Ramos (cell line): Measurements from ENCODE around the gene FRMD4A.
"Not testable (repeated sequence)": the region's sequence is repeated elsewhere in the genome, so short reads cannot be mapped to it uniquely, and the experiment has no call there.

Source experiments
- in situ Hi-C: fragments of 300-500 bp; cut with MboI; formaldehyde crosslinking; loops from one replicate; pipeline ENCODE4 v1.14.3; 2022; ENCODE audit warnings: low sequenced_read_pairs; ENCODE audit not compliant: unreplicated experiment

The FRMD4A gene

DNA sequence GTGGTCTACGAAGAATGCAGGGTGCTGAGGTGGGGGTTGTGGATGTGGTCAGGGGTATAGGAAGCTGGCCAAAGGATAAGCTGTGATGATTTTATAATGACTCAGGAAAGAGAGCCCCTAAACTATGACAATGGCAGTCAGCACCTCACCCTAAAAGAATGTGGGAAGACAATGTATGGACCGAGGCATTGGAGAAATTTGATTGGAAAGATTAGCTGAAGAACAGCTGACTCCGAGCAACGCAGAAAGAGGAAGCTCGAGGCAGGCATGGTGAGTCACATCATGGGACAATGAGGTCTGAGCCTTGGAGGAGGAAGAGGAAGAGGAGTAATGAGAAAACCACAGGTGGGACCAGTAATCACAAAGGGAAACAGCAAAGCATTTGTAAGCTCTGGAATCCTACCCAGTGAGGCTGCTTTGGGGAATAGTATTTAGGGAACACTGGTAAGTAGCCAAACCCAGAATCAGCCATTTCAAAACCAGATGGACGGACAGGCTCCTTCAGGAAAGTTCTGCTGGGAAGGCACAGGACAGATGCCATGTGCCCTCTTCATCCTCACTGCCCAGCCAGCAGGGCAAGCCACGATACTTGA, 448.5 kb downstream of the FRMD4A start:
- in situ Hi-C loops: no loop called here

DNA sequence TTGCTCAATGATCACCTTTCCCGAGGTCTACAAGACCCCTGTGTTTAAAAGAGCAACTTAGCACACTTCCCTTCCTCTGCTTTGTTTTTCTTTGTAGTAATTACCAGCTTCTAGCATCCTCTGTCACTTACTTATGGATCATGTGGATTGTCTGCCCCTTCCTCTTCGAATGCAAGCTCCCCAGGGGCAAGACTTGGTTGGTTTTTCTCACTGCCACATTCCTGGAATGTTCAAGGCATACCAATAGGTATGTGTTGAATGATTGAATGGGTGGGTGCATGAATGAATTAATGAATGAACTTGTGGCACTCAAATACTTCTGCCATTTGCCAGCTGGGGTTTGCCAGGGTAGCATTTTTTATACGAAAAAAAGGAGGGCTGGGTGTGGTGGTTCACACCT, 450.0 kb downstream of the FRMD4A start:
- in situ Hi-C loops: no loop called here

DNA sequence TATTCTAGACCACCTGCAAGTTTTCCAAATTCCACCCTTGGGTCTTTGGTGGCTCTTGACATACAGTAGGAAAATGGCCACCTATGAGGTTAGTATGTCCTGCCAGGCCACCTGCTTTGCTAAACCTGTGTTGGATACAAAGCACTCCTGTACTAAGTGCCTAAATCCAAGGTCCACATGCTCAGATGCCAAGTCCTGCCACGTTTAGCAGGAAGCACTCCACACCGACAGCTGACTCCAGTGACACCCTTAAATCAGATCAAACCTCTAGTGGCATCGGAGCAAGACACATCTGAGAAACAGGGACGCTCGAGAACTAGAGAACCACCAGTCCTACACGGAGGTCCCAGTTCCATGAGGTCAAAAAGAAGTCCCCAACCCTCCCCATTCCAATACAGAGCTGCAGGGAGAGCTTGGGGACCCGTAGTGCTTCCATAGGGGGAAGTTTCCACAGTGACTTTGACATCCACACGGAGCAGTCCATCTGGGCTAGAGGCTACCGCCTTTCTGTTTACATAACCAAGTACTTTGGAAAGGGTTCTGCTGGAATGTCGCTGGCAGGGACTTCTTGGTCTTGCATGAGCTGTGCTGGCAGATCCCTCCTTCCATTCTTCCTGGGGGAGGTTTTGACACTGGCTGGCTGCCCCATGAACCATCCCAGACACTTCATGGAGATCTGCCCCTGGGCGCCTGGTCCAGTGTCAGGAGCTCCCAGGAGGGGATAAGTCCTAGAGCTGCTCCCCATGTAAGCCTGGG, 453.4 kb downstream of the FRMD4A start:
- in situ Hi-C loops: no loop called here

DNA sequence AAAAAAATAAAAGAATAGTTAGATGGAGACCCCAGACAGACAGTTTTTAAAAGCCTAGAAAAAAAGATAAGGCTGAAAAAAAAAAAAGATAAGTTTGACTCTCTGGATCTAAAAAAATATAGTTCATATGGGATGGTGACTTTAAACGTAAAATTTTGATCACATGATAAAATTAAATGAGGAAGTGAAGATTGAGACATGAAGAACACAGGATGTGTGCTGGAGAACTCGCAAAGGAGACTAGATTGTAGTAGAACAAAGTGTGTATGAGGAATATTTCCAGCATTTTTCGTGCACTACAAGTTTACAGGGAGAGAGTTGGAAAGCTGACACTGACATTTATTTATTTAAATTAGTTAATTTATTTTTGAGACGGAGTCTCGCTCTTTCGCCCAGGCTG, 457.5 kb downstream of the FRMD4A start:
- in situ Hi-C loops: no loop called here

DNA sequence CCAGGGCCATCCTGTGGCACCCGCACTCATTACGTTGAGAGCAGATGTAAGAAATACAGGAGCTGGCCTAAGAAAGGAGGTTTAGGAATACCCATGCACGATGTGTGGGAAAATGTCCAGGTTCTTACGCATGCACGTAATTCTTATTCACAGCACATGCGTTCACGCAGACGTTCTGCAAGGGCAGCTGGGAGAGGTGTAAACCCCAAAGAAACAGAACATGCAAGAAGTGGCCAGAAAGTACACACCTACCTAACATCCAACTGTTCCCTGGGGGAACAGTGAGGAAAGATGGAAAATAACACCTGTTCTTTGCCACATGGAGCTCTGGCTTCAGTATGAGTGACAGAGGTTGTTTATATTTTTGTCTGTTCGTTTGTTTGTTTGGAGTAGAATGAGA, 458.3 kb downstream of the FRMD4A start:
- in situ Hi-C loops: no loop called here

DNA sequence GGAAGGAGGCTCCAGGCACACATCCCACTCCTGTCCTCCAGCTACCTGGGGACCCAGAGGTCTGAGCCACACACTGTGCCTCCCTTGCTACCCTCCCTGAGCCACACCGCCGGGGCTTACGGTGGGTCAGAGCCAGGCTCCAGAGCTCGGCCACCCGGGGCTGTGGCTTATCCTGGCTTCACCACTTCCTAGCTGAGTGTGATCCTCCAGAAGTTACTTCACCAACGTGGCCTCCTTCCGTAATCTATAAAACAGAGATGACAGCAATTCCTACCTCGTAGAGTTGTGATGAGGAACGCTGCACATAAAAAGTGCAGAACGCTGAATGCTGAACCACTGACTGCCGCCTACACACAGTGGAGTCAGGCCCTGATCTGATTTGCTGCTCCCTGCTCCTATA, 458.9 kb downstream of the FRMD4A start:
- in situ Hi-C loops: no loop called here

DNA sequence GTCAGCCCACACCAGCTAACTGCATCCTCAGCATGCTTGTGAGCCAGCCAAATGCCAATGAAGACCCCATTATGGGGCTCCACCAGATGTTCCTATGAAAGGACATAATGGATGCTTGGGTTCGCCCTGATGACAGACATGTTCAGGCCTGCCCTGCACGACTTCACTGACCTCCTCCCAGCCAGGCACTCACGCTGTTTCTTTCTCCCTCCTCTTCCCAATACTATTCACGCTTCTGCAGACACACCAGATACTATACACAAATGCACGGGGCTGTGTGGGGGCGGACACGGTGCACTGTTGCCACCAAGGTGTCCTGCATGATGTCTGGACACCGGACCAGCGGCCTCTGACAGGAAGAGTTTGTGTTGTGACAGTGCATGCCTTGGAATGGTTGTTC, 459.7 kb downstream of the FRMD4A start:
- in situ Hi-C loops: no loop called here

DNA sequence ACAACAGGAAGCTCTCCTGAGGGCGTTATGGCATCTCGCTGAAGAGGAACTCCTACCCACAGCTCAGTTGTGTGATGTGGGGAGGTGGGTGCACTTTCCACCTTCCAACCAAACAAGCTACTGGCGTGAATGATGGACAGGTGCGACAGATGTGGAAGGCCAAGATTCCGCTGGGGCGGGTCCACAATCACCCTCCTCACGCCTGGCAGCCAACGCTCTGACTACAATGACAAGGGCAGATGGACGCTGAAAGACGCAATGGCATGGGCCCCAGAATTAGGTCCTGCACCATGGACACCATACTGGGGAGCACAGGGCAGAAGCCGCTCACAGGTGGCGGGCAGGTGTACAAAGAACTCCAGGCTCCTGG, 461.4 kb downstream of the FRMD4A start:
- in situ Hi-C loops: no loop called here

DNA sequence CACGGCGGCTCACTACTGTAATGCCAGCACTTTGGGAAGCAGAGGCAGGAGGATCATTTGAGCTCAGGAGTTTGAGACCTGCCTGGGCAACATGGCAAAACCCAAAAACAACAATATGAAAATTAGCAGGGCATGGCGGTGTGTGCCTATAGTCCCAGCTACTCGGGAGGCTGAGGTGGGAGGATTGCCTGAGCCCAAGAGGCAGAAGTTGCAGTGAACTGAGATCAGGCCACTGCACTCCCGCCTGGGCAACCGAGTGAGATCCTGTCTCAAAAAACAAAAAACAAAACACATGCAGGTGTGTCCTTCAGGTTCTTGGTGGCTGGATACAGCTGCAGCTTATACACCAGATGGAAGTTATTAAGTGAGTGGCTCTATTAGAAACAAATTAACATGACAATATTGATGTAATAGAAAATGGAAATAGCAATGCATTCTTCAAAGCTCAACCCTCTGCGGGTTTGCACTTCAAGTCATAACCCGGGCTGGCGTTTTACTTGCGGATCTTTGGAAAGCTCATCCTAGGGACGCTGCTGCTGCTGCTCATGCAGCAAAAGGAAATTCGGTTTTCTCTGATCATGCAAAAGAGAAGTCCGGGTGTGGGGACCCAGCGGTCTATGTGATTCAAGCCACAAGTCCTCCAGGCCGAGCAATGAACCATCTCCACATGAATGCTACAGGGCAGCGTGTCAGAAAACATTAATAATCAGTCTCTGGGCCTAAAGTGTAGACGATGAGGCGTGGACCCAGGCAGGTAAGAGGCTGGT, 462.0 kb downstream of the FRMD4A start:
- in situ Hi-C loops: no loop called here

DNA sequence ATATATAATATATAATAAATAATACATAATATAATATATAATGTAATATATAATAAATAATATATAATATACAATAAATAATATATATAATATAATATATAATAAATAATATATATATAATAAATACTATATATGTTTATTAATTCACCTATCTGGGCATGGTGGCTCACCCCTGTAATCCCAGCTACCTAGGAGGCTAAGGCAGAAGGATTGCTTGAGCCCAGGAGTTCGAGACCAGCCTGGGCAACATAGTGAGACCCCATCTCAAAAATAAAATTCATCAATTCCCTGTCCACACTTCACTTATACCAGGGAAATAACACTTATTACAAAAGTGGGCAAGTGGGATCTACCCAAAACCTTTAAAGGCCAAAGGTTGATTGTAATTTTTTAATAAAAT, 462.9 kb downstream of the FRMD4A start:
- in situ Hi-C loops: no loop called here

DNA sequence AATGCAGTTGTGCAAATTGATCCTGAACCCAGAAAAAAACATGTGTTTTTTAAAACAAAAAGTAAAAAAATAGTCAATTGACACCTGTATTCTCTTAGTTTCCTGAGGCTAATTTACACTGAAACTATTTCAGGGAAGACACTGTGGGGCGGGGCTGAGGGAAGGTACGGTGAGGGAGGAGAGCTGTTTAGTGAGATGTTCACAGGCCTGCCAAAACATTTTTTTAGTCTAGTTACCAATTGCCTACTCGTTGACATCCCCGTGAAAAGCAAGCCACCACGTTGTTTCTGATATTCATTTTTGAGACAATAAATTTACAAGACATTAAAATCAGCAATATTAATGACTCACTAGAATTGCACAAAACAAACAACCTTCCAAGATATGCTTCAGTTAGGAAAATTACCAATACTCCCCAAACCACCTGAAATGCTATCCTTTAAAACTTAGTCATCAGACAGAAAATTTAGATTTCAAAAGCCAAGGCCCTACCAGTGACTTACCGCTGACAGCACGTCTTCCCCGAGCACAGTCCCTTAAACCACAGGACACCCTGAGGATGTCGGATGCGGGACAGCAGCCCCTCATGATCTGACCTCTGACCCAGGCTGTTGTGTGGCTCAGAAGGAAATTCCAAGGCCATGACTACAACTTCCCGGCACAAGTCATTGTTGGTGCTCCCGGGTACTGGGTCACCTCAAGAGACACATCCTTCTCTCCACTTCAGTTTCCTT, 464.8 kb downstream of the FRMD4A start:
- in situ Hi-C loops: no loop called here

DNA sequence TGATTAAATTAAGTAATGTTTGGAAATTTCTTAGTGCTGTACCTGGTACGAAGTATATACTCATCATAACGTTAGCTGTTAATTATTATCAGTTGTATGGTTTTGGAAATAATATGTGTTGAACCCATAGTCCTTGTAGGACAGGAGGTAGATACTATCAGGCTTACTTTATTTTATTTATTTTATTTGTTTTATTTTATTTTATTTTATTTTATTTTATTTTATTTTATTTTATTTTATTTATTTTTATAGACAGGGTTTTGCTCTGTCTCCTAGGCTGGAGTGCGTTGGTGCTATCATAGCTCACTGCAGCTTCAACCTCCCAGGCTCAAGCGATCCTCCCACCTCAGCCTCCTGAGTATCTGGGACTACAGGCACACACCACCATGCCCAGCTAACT, 465.5 kb downstream of the FRMD4A start:
- in situ Hi-C loops: not testable (repeated sequence)

DNA sequence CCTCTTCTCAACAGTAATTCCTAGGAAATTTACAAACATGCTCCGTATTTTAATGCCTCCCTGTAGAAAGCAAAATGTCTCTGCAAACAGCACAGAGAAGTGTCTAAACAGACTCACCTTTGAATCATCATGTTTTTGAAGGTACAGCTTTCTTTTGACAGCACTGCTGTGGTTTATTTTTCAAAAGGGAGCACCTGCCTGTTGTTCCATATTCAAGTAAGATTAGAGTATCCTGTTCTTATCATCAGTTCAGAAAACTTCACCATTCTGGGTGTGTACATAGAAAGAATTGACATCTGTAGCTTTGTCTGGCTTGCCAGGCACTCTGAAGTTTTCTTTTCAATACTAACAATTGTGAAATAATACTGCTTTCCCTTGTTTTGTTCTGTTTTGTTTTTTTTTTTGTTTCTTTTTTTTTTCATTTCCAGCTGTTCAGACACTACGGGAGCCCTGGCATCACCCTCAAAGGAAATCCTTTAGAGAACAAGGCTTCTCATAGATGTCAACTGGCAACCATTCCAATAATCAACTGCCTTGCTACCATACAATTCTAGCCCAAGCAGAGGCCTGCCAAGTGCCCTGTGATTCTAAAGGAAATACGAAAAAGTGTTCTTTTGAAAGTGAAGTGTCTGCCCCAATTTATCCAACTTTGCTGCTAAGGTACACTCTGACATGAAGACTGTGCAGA, 468.0 kb downstream of the FRMD4A start:
- in situ Hi-C loops: no loop called here

DNA sequence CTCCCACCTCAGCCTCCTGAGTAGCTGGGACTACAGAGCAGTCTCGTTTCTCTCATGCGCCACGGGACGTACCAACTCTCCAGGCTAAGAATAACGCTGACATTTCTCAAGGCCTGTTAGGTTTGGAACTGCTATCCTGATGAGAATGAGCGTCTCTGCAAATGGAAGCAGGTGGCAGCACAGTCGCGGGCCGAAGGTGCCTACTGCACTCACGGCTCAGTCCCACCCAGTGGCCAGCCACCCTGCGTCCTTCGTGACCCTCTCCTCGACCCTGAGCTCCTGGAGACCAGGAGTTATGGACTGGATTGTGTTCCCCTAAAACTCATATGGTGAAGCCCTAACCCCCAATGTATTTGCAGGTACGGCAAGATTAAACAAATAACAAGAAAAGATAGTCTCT, 469.8 kb downstream of the FRMD4A start:
- in situ Hi-C loops: no loop called here

DNA sequence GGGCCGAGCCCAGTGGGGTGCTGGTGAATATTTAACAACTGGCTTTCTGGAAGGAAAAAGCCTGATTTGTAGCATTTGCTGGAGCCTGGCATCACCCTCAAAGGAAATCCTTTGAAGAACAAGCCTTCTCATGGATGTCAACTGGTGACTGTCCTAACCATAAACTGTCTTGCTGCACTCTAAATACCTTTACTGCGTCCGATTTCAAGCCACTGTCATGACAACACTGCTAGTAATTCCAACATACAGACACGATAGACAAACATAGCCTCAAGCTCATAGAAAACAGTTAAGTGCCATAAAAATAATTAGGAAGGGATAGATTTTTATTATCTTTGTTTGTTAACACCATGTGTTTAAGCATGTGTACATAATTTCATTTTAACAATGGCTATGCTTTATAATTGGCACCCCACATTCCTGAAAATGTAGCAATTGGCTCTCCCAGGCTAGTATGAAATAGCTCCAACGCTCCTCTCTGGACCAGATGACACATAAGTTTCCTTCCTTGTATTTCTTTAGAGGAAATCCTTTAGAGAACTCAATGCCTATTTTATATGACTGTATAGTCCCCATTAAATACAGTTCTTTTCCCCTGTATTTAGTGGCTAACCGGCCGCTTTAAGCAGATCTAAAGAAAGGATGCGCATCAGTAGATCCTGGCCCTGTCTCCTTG, 470.6 kb downstream of the FRMD4A start:
- in situ Hi-C loops: no loop called here

DNA sequence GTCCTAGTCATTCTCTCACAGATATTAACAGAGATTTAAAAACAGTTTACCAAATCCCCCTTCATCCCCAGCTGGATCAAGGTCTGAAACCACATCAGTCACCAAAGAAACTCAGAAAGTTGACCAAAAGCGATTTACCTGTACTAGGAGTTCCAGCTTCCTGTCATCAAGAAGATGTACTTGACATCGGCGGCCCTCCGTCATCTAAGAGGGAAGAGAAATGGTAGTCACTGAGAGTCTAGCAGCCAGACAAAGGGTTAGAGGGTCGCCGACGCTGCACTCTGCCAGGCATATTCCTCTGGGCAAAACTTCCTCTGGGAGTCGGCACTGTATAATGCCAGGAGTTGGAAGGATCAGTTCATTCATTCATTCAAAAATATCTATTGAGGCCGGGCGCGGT, 472.0 kb downstream of the FRMD4A start:
- in situ Hi-C loops: no loop called here

DNA sequence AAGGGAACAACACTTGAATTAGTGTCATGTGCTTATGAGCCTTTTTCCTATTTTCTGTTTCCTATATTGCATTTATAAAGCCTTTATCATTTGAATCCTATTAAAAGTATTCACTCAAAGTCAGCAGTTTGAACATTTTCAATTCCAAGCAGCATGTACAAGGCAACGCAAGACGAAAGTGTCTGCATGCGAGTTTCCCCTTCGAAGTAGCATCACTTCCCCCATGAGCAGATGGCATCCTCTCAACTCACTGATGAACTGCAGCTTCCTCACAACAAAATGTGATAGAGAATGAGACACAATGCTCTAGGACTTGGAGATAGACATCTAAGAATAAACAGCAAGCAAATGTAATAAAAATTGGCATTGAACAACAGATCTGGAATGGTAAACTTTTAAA, 473.3 kb downstream of the FRMD4A start:
- in situ Hi-C loops: no loop called here

DNA sequence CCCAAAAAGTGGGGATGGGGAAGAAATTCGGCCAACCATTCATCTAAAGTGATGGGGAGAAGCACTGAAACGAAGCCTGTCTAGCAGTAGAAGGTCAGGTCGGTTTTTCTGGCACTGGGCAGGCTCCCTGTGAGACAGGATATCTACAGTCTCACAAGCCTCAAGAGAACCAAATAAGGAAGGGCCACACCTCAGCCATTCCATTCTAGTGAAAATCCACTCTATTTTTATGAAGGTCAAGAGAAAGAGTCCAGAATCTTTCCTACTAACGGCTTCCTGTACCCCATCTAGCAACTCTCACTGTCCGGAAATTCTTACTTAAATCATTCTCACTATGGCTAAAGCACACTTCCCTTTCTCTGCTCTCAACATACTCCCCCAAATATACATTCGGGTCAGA, 476.9 kb downstream of the FRMD4A start:
- in situ Hi-C loops: no loop called here

DNA sequence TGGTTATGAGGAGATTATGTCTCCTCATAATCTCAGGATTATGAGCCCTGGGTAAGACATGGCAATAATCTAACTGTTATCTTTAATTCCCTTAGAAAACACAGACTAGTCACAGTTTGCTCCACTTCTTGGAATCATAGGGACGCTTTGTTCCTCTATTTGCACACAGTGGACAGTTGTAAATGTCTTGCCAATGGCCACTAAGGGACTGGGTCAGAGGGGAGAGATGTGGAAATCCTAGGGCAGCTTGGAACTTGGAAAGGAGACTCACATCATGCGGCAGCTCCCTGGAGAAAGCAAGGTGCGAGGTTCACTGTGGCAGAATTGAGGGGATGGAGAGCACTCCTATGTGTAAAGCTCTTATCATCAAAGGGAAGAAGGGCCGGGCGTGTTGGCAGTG, 477.9 kb downstream of the FRMD4A start:
- in situ Hi-C loops: no loop called here

DNA sequence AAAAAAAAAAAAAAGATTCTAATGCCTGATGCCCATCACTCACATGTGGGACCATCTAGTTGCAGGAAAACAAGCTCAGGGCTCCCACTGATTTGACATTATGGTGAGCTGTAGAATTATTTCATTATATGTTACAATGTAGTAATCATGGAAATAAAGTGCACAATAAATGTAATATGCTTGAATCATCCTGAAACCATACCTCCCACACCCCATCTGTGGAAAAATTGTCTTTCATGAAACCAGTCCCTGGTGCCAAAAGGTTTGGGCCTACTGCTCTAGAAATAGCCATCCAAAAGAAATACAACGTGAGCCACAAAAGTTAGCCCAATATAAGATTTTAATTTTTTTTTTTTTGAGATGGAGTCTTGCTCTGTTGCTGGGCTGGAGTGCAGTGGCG, 478.8 kb downstream of the FRMD4A start:
- in situ Hi-C loops: no loop called here
